IPS DF 6.9 (cell line): ENCODE results near the gene SNX2.
"Not testable (repeated sequence)": the region's sequence is repeated elsewhere in the genome, so short reads cannot be mapped to it uniquely, and the experiment has no call there.

ENCODE experiments used
- DNase-seq: peaks from one replicate; pipeline ENCODE4 v3.0.0-alpha.2; 2013; ENCODE audit warnings: low read depth, low spot score
- H3K27ac ChIP-seq: one replicate; pipeline ENCODE4 v1.5.1; 2013; ENCODE audit warnings: low read length, control low read depth
- H3K27me3 ChIP-seq: 2 replicates; pipeline ENCODE4 v1.6.1; 2013; ENCODE audit warnings: mild to moderate bottlenecking, low read length; ENCODE audit not compliant: control insufficient read depth, insufficient read depth
- H3K36me3 ChIP-seq: 2 replicates; pipeline ENCODE4 v1.6.1; 2013; ENCODE audit warnings: low read length; ENCODE audit not compliant: control insufficient read depth, insufficient read depth
- H3K4me1 ChIP-seq: 2 replicates; pipeline ENCODE4 v1.6.1; 2013; ENCODE audit warnings: low read length; ENCODE audit not compliant: control insufficient read depth, insufficient read depth
- H3K4me3 ChIP-seq: 2 replicates; pipeline ENCODE4 v1.5.1; 2013; ENCODE audit warnings: mild to moderate bottlenecking, low read length
- H3K9me3 ChIP-seq: 2 replicates; pipeline ENCODE4 v1.6.1; 2013; ENCODE audit warnings: low read length, inconsistent platforms; ENCODE audit not compliant: control insufficient read depth, insufficient read depth
- WGBS: extraction: QIAGEN DNeasy Blood & Tissue Kit; methylation state at CpG from one replicate; pipeline ENCODE4 v1.1.7; 2013; ENCODE audit warnings: mixed read lengths, missing lambda C conversion rate; ENCODE audit not compliant: insufficient read length, insufficient coverage; 5-methylcytosine and 5-hydroxymethylcytosine counted together

The SNX2 gene

DNA sequence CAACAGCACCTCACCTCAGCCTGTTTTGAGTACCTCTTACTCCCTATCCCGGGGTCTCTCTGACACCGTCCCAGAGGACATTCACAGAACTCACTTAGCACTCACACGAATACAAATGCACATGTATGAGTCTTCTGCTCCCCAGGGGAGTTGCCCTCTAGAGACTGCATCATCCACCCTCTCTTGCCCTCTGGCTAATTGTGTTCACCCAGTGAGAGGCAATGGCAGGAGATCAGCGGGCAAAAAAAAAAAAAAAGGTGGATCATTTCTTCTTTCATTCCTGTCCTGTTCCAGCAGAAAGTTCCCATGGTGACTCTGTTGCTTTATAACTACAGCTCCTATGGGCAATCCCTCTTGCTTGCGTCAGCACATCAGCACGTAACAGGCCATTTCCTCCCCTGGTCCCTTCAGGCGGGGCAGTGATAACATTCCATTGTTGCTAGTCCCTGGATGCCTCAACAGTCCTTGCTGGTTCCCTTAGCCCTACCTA is 23.5 kb upstream of the SNX2 start:
- WGBS: no CpG with 5 or more reads among the region's 7 CpGs
- Histone ChIP-seq H3K4me3 (no peak overlapping the region), H3K4me1 (peaks cover 5% of the 10 kb centered on the region; the same call in 1 of the 2 replicates), H3K27ac (no peak overlapping the region), H3K36me3 (no peaks in the 10 kb centered on the region), H3K9me3 (no peaks in the 10 kb centered on the region), H3K27me3 (no peaks in the 10 kb centered on the region)
- DNase-seq: no peak

DNA sequence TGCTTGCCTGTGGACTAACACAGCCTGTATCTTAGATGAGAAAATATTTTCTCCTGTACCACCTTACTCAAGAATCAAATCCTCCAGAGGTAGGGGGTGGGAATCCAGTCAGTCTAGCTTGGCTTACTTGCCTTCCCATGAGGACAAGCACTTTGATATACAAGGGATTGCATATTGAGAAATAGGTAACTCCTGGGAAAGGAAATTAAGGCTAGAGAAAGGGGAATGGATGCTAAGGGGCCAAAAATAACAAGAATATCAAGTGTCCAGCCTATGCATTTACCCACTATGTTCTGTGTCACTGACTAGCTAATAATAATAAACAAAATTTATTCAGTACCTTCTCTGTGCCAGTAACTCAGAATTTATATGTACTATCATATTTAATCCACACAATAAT is 21.4 kb upstream of the SNX2 start:
- H3K36me3 ChIP-seq: no peaks in the 10 kb centered on the region
- no peaks in the 10 kb centered on the region for H3K27me3 ChIP-seq
- H3K4me1 ChIP-seq: peaks cover 5% of the 10 kb centered on the region; the same call in 1 of the 2 replicates
- no peak overlapping the region for H3K27ac ChIP-seq
- no peaks in the 10 kb centered on the region for H3K9me3 ChIP-seq
- H3K4me3 ChIP-seq: no peak overlapping the region
- no peak for DNase-seq

DNA sequence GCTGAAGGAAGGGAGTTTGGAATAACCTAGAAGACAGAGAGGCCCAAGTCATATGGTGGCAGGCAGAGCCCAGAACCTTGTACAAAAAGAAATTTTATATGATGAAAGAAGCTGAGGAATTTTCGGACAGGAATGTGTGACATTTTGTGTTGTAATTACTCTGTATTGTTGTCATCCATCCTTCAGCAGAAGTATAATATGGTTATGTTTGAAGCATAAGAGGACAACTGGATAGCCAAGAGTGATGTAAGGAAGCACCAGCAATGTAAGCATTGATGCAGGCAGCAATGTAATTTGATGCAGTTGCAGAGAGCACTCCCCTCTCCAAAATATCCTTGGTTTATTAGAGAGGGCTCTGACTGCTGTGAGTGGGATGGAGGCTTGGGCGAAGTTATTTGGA is 19.1 kb upstream of the SNX2 start:
- no peak overlapping the region for H3K27ac ChIP-seq
- no peaks in the 10 kb centered on the region for H3K9me3 ChIP-seq
- no peak for DNase-seq
- no peaks in the 10 kb centered on the region for H3K27me3 ChIP-seq
- H3K4me1 ChIP-seq: peaks cover 5% of the 10 kb centered on the region; the same call in 1 of the 2 replicates
- H3K4me3 ChIP-seq: no peak overlapping the region
- no peaks in the 10 kb centered on the region for H3K36me3 ChIP-seq
- no CpG with 5 or more reads among the region's 2 CpGs for WGBS

DNA sequence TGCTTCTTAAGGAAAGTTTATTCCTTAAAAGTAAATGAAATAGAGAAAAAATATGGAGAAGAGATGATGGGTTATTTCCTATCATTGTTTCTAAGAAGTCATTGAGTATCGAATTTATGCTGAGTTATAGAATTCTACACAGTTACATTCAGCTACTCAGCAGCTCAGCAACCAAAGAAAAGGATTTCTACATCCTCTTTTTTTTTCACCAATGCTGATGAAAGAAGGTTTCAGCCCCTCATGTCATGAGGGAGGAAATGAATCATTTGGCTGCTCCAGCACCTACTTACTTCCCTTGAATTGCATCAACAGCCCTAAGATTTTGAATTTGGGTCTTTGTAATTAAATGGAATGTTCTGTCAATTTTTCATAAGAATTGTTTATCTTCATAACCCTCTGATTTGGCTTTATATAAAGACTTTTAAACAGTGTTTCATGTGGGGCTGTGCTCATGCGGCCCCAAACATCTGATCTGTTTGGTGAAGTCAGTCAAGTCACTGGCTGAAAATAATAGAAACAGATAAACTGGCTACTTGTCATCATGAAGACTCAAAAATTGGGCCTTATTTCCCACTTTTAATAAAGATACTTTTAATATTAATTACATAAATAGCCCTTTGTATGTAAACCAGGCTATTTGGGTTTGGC is 18.5 kb upstream of the SNX2 start:
- Histone ChIP-seq H3K27ac (no peak overlapping the region), H3K9me3 (no peaks in the 10 kb centered on the region), H3K36me3 (no peaks in the 10 kb centered on the region), H3K4me3 (no peak overlapping the region), H3K4me1 (peaks cover 1% of the 10 kb centered on the region; the same call in 1 of the 2 replicates), H3K27me3 (no peaks in the 10 kb centered on the region)
- DNase-seq: no peak
- no CpG with 5 or more reads among the region's 2 CpGs for WGBS

DNA sequence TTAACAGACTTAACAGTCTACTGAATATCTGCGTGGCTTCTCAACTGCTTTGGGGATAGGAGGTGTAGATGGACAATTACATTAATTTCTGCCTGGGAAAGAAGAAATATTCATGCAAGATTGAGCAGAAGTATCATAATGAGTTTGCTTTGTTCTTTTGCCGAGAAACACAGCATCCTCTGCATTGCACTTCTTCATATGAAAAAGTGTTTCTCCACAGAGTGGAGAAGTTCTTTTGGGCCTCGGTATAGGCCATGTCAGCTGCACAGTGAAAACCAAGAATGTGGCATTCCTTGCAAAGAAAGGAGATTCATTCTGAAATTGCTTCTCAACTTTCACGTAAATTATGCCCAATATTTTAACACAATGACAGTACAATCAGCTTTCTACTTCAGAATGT is 17.6 kb upstream of the SNX2 start:
- no peaks in the 10 kb centered on the region for H3K27me3 ChIP-seq
- no peaks in the 10 kb centered on the region for H3K4me1 ChIP-seq
- H3K27ac ChIP-seq: no peak overlapping the region
- DNase-seq: no peak
- H3K36me3 ChIP-seq: no peaks in the 10 kb centered on the region
- WGBS: no CpG with 5 or more reads among the region's 4 CpGs
- H3K4me3 ChIP-seq: no peak overlapping the region
- no peaks in the 10 kb centered on the region for H3K9me3 ChIP-seq

DNA sequence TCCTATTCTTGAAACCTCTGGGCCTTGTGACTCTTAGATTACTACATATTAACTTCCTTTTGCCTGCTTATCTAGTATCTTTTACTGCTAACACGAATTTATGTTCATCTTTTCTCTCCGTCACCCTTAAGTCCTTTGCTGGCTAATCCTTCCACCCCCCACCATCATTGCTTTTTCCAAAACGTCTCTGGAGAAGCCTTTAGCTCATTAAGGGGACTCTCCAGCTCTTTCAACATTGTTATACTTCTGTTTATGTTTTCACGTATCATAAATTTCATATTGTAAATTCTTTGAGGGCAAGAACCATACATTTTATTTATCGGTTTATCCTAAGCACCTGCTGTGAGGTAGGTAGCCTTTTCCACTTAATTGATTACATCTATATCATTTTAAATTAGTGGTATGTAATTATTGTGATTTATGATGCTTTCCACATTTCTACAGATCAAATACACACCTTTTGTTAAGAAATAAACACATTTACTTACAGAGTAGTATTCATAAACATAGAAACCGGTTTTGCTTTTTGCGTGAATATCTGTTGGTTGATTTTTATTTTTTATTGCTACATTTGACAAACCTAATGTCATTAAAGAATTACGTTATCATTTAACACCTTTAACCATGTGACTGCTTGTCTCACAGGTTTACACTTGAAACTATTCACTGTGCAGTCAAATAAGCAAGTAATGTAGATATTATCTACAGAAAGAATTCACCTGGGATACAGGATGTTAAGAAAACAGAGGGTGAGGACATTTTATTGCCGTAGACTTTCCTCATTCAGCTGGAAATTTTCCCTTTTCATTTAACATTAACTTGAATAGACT is 15.4 kb upstream of the SNX2 start:
- Histone ChIP-seq H3K36me3 (no peaks in the 10 kb centered on the region), H3K4me3 (no peak overlapping the region), H3K9me3 (no peaks in the 10 kb centered on the region), H3K4me1 (no peaks in the 10 kb centered on the region), H3K27me3 (no peaks in the 10 kb centered on the region), H3K27ac (no peak overlapping the region)
- DNase-seq: no peak
- WGBS: no CpG with 5 or more reads among the region's 9 CpGs

DNA sequence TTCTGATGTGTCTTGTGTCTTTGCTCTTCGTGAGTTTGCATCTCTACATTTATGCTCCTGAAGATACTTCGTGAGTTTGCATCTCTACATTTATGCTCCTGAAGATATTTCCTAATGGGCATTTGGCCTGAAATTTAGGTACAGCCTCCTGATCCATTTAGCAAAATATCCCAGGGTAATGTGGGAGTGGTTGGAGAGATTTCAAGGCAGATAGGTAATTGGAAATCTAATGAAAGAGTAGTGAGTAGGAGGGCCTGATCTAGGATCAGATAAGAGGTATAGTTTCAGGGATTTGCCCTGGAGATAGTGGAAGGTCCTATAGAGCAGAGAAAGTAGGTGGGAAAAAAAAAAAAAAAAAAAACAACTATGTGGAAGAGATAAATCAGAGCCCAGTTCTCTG is 14.6 kb upstream of the SNX2 start:
- H3K27ac ChIP-seq: no peak overlapping the region
- no peaks in the 10 kb centered on the region for H3K4me1 ChIP-seq
- no CpG with 5 or more reads among the region's 2 CpGs for WGBS
- no peak for DNase-seq
- no peak overlapping the region for H3K4me3 ChIP-seq
- no peaks in the 10 kb centered on the region for H3K36me3 ChIP-seq
- no peaks in the 10 kb centered on the region for H3K9me3 ChIP-seq
- H3K27me3 ChIP-seq: no peaks in the 10 kb centered on the region

DNA sequence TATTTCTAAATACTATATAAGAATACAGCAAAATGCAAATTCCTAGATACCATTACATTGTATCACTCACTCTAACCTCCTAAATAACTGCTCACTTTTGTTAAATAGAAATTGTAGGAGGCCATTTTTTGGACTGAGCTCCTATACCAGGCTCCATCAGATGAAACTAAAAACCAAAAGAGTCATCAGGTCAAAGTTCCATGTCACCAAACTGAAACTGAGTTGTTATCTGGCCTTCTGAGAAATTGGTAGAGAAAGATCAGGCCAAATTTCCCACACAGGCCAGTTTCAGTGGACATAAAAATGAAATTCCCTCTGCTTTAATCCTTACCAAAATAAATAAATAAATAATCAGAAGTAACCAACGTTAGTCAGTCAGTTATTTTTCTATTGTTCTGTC is 13.8 kb upstream of the SNX2 start:
- H3K4me1 ChIP-seq: no peaks in the 10 kb centered on the region

DNA sequence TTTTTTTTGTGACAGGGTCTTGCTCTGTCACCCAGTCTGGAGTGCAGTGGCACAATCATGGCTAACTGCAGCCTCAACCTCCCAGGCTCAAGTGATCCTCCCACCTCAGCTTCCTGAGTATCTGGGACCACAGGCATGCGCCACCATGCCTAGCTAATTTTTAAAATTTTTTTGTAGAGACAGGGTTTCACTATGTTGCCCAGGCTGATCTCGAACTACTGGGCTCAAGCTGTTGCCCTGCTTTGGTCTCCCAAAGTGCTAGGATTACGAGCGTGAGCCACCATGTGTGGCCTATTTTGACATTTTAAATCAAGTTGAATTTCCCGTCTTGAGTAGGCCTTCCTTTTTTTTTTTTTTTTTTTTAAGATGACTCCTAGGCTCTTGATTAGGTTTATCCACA is 13.0 kb upstream of the SNX2 start:
- not testable (repeated sequence) for H3K4me1 ChIP-seq, DNase-seq, H3K9me3 ChIP-seq, H3K4me3 ChIP-seq, H3K36me3 ChIP-seq, H3K27me3 ChIP-seq, H3K27ac ChIP-seq
- WGBS: no CpG with 5 or more reads among the region's 5 CpGs

More for the DNA sequence above, 13.8 kb upstream of the SNX2 start:
- Histone ChIP-seq H3K4me3 (no peak overlapping the region), H3K27ac (no peak overlapping the region), H3K27me3 (no peaks in the 10 kb centered on the region), H3K36me3 (no peaks in the 10 kb centered on the region), H3K9me3 (no peaks in the 10 kb centered on the region)
- DNase-seq: no peak
- WGBS: no CpG with 5 or more reads among the region's 1 CpG

DNA sequence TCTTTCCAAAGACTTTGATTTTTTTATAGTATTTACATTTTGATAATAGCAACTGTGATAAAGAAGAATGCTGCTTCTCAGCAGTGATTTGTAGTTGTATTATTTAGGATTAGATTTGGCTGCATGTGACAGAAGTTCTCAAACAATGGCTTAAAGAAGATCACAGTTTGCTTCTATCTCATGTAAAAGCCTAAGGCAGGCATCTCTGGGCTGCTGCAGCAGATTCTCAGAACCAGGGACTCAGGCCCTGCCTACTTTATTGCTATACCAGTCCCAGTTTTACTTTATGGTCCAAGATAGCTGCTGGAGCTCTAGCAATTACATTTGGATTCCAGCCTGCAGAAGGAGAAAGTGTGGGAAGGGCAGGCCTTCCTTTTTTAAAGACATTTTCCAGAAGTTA is 8.8 kb upstream of the SNX2 start:
- Histone ChIP-seq H3K27me3 (no peaks in the 10 kb centered on the region), H3K27ac (no peak overlapping the region), H3K4me1 (no peaks in the 10 kb centered on the region), H3K4me3 (no peak overlapping the region), H3K36me3 (no peaks in the 10 kb centered on the region), H3K9me3 (no peaks in the 10 kb centered on the region)
- DNase-seq: no peak

DNA sequence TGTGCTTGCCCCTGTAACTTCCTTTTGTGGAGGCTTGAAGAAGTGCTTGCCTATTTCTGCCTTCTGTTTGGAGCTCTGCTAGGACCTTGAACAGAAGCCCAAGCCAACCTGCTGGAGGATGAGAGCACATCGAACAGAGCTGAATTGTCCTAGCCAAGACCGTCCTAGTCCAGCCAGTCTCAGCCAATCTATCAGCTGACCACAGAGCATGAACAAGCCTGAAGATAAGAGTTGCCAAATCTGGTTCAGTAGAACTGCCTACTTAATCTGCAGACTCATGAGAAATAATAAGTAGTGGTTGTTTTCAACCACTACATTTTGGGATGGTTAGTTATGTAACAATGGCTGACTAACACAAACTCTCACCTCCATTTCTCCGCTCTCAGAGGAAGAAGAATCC is 4.4 kb upstream of the SNX2 start:
- Histone ChIP-seq H3K9me3 (no peaks in the 10 kb centered on the region), H3K36me3 (no peaks in the 10 kb centered on the region), H3K27me3 (no peaks in the 10 kb centered on the region), H3K4me1 (no peaks in the 10 kb centered on the region), H3K4me3 (no peak overlapping the region), H3K27ac (no peak overlapping the region)
- WGBS: no CpG with 5 or more reads among the region's 3 CpGs
- DNase-seq: no peak
